Trophoblast cell (in vitro differentiated cells and primary cell): ENCODE results near the gene CACNA2D2.

Experiments
- DNase-seq, 2 donors: peaks; one replicate each; pipeline ENCODE4 v3.0.0-alpha.2; 2016
- H2AFZ ChIP-seq: 2 replicates; pipeline ENCODE4 v1.6.1; 2013; ENCODE audit warnings: low read length, moderate library complexity, mild to moderate bottlenecking; ENCODE audit not compliant: insufficient read depth, poor library complexity
- H2AK5ac ChIP-seq: 2 replicates; pipeline ENCODE4 v1.6.1; 2013; ENCODE audit warnings: mild to moderate bottlenecking, low read length
- H2BK120ac ChIP-seq: 2 replicates; pipeline ENCODE4 v1.6.1; 2013; ENCODE audit warnings: low read length, mild to moderate bottlenecking, moderate library complexity; ENCODE audit not compliant: insufficient read depth, poor library complexity
- H2BK12ac ChIP-seq: 2 replicates; pipeline ENCODE4 v1.6.1; 2013; ENCODE audit warnings: mild to moderate bottlenecking, low read length, moderate library complexity
- H2BK5ac ChIP-seq: 2 replicates; pipeline ENCODE4 v1.6.1; 2013; ENCODE audit warnings: low read length, low read depth, moderate library complexity, mild to moderate bottlenecking; ENCODE audit not compliant: poor library complexity
- H3K14ac ChIP-seq: 2 replicates; pipeline ENCODE4 v1.6.1; 2013; ENCODE audit warnings: mild to moderate bottlenecking, low read length
- H3K18ac ChIP-seq: 2 replicates; pipeline ENCODE4 v1.6.1; 2013; ENCODE audit warnings: mild to moderate bottlenecking, low read length
- H3K23ac ChIP-seq: 2 replicates; pipeline ENCODE4 v1.6.1; 2013; ENCODE audit warnings: low read length
- H3K27ac ChIP-seq: 2 replicates; pipeline ENCODE4 v1.5.1; 2013; ENCODE audit warnings: low read depth, mild to moderate bottlenecking, inconsistent platforms, low read length, moderate library complexity
- H3K27me3 ChIP-seq: 2 replicates; pipeline ENCODE4 v1.6.1; 2013; ENCODE audit warnings: inconsistent platforms, mild to moderate bottlenecking, low read length, moderate library complexity; ENCODE audit not compliant: insufficient read depth
- H3K36me3 ChIP-seq, 2 experiments: 1 replicate in 1 of 2; 2 replicates in 1 of 2; pipeline ENCODE4 v1.6.1; 2013; ENCODE audit warnings: low read length in 2 of 2, mild to moderate bottlenecking in 2 of 2, moderate library complexity in 1 of 2; ENCODE audit not compliant: insufficient read depth in 2 of 2, control insufficient read depth in 1 of 2
- H3K4ac ChIP-seq: 2 replicates; pipeline ENCODE4 v1.6.1; 2013; ENCODE audit warnings: low read depth, mild to moderate bottlenecking, low read length, moderate library complexity
- H3K4me1 ChIP-seq, 2 experiments: 1 replicate in 1 of 2; 2 replicates in 1 of 2; pipeline ENCODE4 v1.6.1; 2013; ENCODE audit warnings: low read length in 2 of 2, mild to moderate bottlenecking in 2 of 2, moderate library complexity in 1 of 2; ENCODE audit not compliant: insufficient read depth in 2 of 2, control insufficient read depth in 1 of 2
- H3K4me2 ChIP-seq: 2 replicates; pipeline ENCODE4 v1.6.1; 2013; ENCODE audit warnings: inconsistent platforms, mild to moderate bottlenecking, low read length, moderate library complexity
- H3K4me3 ChIP-seq: 2 replicates; pipeline ENCODE4 v1.5.1; 2013; ENCODE audit warnings: mild to moderate bottlenecking, low read depth, low read length, inconsistent platforms
- H3K79me1 ChIP-seq: one replicate; pipeline ENCODE4 v1.6.1; 2013; ENCODE audit warnings: low read length
- H3K79me2 ChIP-seq: 2 replicates; pipeline ENCODE4 v1.6.1; 2013; ENCODE audit warnings: low read length, mild to moderate bottlenecking; ENCODE audit not compliant: control insufficient read depth, insufficient read depth, poor library complexity
- H3K9ac ChIP-seq: 2 replicates; pipeline ENCODE4 v1.6.1; 2013; ENCODE audit warnings: mild to moderate bottlenecking, low read length
- H3K9me3 ChIP-seq: 2 replicates; pipeline ENCODE4 v1.6.1; 2013; ENCODE audit warnings: low read depth, mild to moderate bottlenecking, control low read depth, inconsistent platforms, low read length; ENCODE audit not compliant: insufficient read depth
- H4K12ac ChIP-seq: 2 replicates; pipeline ENCODE4 v1.6.1; 2013; ENCODE audit warnings: low read depth, mild to moderate bottlenecking, low read length, moderate library complexity
- H4K8ac ChIP-seq: 2 replicates; pipeline ENCODE4 v1.6.1; 2013; ENCODE audit warnings: low read depth, mild to moderate bottlenecking, low read length, moderate library complexity
- H4K91ac ChIP-seq: one replicate; pipeline ENCODE4 v1.6.1; 2013; ENCODE audit warnings: low read depth, mild to moderate bottlenecking, low read length, moderate library complexity
- WGBS: extraction: QIAGEN DNeasy Blood & Tissue Kit; methylation state at CpG from one replicate; pipeline ENCODE4 v1.1.7; 2013; ENCODE audit warnings: missing lambda C conversion rate; ENCODE audit not compliant: insufficient read length, insufficient coverage; ENCODE audit errors: extremely low coverage; 5-methylcytosine and 5-hydroxymethylcytosine counted together

The CACNA2D2 gene

GRCh38 chr3:50405249-50405648, 98.2 kb downstream of the CACNA2D2 start:
- no peaks in the 10 kb centered on the region for H3K9me3 ChIP-seq
- H2BK5ac ChIP-seq: no peak overlapping the region
- no peaks in the 10 kb centered on the region for H3K36me3 ChIP-seq
- no peak overlapping the region for H4K12ac ChIP-seq
- H3K9ac ChIP-seq: no peak overlapping the region
- H3K4me3 ChIP-seq: no peak overlapping the region
- WGBS: no CpG with 5 or more reads among the region's 8 CpGs
- H3K27me3 ChIP-seq: no peaks in the 10 kb centered on the region
- no peaks in the 10 kb centered on the region for H3K79me1 ChIP-seq
- H3K4ac ChIP-seq: no peak overlapping the region
- no peaks in the 10 kb centered on the region for H3K4me1 ChIP-seq
- H4K8ac ChIP-seq: no peak overlapping the region
- no peak overlapping the region for H3K18ac ChIP-seq
- H2AK5ac ChIP-seq: no peak overlapping the region
- no peak overlapping the region for H2AFZ ChIP-seq
- peak in 1 of 2 donors; percentile 38 for DNase-seq
- H3K14ac ChIP-seq: no peak overlapping the region
- H3K4me2 ChIP-seq: no peak overlapping the region
- no peak overlapping the region for H3K23ac ChIP-seq
- H2BK12ac ChIP-seq: no peak overlapping the region
- no peak overlapping the region for H3K27ac ChIP-seq
- no peak overlapping the region for H2BK120ac ChIP-seq
- no peak overlapping the region for H4K91ac ChIP-seq
- H3K79me2 ChIP-seq: no peaks in the 10 kb centered on the region

GRCh38 chr3:50401978-50402595, 101.3 kb downstream of the CACNA2D2 start:
- no peaks in the 10 kb centered on the region for H3K4me1 ChIP-seq
- no CpG with 5 or more reads among the region's 5 CpGs for WGBS

GRCh38 chr3:50396502-50396901, 106.9 kb downstream of the CACNA2D2 start:
- H3K14ac ChIP-seq: no peak overlapping the region
- no peaks in the 10 kb centered on the region for H3K79me1 ChIP-seq
- H3K18ac ChIP-seq: no peak overlapping the region
- H3K9ac ChIP-seq: no peak overlapping the region
- no peak overlapping the region for H2BK12ac ChIP-seq
- H3K4ac ChIP-seq: no peak overlapping the region
- H2AFZ ChIP-seq: no peak overlapping the region
- no peak overlapping the region for H3K4me2 ChIP-seq
- H3K4me3 ChIP-seq: no peak overlapping the region
- H2AK5ac ChIP-seq: no peak overlapping the region
- no peaks in the 10 kb centered on the region for H3K36me3 ChIP-seq
- H4K8ac ChIP-seq: no peak overlapping the region
- no peak overlapping the region for H4K91ac ChIP-seq
- H3K27ac ChIP-seq: no peak overlapping the region
- peak; percentile 64 for DNase-seq
- no peak overlapping the region for H4K12ac ChIP-seq
- no peak overlapping the region for H2BK5ac ChIP-seq
- peaks cover 2% of the 10 kb centered on the region for H3K9me3 ChIP-seq
- no peaks in the 10 kb centered on the region for H3K4me1 ChIP-seq
- no CpG with 5 or more reads among the region's 10 CpGs for WGBS
- H3K27me3 ChIP-seq: no peaks in the 10 kb centered on the region
- H2BK120ac ChIP-seq: no peak overlapping the region
- H3K23ac ChIP-seq: no peak overlapping the region
- no peaks in the 10 kb centered on the region for H3K79me2 ChIP-seq

More at GRCh38 chr3:50401978-50402595, 101.3 kb downstream of the CACNA2D2 start:
- Histone ChIP-seq H3K4me2 (no peak overlapping the region), H3K9me3 (no peaks in the 10 kb centered on the region), H3K9ac (no peak overlapping the region), H4K12ac (no peak overlapping the region), H3K23ac (no peak overlapping the region), H4K91ac (no peak overlapping the region), H2AFZ (no peak overlapping the region), H3K27ac (no peak overlapping the region), H4K8ac (no peak overlapping the region), H3K4ac (no peak overlapping the region), H3K79me2 (no peaks in the 10 kb centered on the region), H3K4me3 (no peak overlapping the region), H2AK5ac (no peak overlapping the region), H3K14ac (no peak overlapping the region), H2BK120ac (no peak overlapping the region), H2BK12ac (no peak overlapping the region), H3K79me1 (no peaks in the 10 kb centered on the region), H2BK5ac (no peak overlapping the region), H3K18ac (no peak overlapping the region), H3K27me3 (no peaks in the 10 kb centered on the region), H3K36me3 (no peaks in the 10 kb centered on the region)
- DNase-seq: no peak

- no peak overlapping the region for H4K8ac ChIP-seq
- no peak overlapping the region for H3K9ac ChIP-seq
- H4K12ac ChIP-seq: no peak overlapping the region
- H3K9me3 ChIP-seq: peaks cover 2% of the 10 kb centered on the region
- H3K4me1 ChIP-seq: peaks cover 0 to 4% of the 10 kb centered on the region in 2 experiments
- H3K4me3 ChIP-seq: no peak overlapping the region
- no peak overlapping the region for H2AFZ ChIP-seq
- H2AK5ac ChIP-seq: no peak overlapping the region
- no peak overlapping the region for H3K14ac ChIP-seq
- H3K27me3 ChIP-seq: no peaks in the 10 kb centered on the region
- no peak overlapping the region for H2BK120ac ChIP-seq
- H3K4me2 ChIP-seq: no peak overlapping the region
- no peaks in the 10 kb centered on the region for H3K36me3 ChIP-seq
- no CpG with 5 or more reads among the region's 10 CpGs for WGBS
- no peak overlapping the region for H3K27ac ChIP-seq
- no peak overlapping the region for H3K23ac ChIP-seq
- H3K79me1 ChIP-seq: no peaks in the 10 kb centered on the region
- no peak for DNase-seq
- H3K79me2 ChIP-seq: no peaks in the 10 kb centered on the region
- no peak overlapping the region for H3K18ac ChIP-seq
- no peak overlapping the region for H2BK12ac ChIP-seq
- H4K91ac ChIP-seq: no peak overlapping the region
- H2BK5ac ChIP-seq: no peak overlapping the region
- H3K4ac ChIP-seq: no peak overlapping the region
Measured at GRCh38 chr3:50395070-50395860, 108.2 kb downstream of the CACNA2D2 start.
